DMS 273 (cell line): ENCODE results near the gene ZDHHC5.
A peak's percentile ranks its signal among the peaks of the same experiment; 100 is the strongest.

ENCODE experiments used
- DNase-seq: peaks from one replicate; lab custom pipeline; 2025; ENCODE audit not compliant: unreplicated experiment; lab: John Stamatoyannopoulos, UW

ZDHHC5 gene

DNA sequence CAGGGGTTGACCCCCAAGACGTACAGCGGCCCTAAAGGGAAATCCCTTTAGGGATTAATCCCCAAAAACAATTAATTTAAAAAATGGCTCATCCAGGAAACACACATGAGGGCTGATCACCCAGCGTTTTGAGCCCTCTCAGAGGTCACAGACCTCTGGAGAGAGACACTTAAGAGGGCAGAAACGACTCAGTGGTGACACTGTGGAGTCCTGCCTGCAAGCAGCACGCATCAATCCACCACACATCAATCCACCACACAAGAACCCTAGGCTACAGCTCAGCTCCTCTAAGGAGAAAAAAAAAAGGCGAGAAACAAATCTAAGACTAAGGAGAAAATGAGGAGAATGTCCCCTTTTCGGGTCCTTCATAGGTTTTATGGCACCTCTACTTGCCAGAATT is 60.9 kb downstream of the ZDHHC5 start:
- no peak for DNase-seq

DNA sequence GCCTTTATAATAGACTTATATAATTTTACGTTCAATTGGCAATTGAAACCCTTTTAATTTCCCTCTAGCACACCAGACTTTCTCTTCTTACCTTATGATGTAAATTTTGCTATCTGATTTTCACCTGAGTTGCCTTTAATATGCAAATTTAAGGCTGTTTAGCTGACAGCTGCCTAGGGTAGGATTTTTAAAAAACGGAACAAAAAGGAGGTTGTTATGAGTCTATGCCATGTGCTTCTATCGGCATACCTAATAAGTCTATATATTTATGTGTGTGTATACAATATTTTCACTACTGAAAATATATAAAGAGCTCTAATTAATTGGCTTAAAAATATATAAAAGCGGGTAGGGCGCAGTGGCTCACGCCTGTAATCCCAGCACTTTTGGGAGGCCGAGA is 61.6 kb downstream of the ZDHHC5 start:
- DNase-seq: no peak

DNA sequence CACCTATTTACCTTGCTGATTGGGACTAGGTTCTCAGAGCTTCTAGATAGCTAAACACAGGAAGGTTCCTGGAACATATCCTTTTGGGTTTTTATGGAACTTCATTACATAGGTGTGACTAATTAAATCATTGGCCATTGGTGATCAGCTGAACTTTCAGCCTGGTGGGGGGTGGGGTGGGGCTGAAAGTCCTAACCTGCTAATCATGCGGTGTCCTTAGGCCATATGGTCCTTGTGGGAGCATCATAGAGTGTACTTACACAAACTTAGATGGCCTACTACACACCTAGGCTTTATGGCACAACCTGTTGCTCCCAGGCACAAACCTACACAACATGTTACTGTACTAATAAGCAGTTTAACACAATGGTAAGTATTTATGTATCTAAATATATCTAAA is 64.7 kb downstream of the ZDHHC5 start:
- no peak for DNase-seq

DNA sequence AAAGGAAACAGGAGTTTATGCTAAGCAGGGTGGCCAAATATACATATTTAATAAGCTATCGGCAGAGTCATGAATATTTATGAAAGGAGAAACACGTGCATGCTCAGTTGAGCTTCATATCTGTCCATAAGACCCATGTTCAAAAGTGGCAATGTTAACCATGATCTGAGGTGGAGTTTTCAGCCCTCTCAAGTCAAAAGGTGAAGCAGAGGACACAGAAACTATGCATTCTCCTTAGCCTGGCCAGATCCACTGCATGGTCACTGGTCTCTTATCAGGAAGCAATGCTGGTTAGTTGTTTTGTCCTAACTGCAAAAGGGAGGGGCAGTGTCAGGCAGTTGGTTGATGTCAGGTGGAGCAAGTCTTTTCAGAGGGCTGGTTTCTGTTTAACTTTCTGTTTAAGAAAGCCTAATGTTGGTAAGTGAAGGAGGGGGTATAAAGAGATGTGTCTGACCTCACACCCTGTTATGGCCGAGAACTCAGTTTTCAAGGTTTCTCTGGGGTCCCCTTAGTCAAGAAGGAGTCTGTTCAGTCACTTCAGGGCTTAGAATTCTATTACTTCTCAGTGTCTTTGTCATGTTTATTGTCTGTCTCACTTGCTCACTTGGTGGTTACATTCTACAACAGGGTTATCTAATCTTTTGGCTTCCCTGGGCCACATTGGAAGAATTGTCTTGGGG is 67.8 kb downstream of the ZDHHC5 start:
- DNase-seq: no peak

DNA sequence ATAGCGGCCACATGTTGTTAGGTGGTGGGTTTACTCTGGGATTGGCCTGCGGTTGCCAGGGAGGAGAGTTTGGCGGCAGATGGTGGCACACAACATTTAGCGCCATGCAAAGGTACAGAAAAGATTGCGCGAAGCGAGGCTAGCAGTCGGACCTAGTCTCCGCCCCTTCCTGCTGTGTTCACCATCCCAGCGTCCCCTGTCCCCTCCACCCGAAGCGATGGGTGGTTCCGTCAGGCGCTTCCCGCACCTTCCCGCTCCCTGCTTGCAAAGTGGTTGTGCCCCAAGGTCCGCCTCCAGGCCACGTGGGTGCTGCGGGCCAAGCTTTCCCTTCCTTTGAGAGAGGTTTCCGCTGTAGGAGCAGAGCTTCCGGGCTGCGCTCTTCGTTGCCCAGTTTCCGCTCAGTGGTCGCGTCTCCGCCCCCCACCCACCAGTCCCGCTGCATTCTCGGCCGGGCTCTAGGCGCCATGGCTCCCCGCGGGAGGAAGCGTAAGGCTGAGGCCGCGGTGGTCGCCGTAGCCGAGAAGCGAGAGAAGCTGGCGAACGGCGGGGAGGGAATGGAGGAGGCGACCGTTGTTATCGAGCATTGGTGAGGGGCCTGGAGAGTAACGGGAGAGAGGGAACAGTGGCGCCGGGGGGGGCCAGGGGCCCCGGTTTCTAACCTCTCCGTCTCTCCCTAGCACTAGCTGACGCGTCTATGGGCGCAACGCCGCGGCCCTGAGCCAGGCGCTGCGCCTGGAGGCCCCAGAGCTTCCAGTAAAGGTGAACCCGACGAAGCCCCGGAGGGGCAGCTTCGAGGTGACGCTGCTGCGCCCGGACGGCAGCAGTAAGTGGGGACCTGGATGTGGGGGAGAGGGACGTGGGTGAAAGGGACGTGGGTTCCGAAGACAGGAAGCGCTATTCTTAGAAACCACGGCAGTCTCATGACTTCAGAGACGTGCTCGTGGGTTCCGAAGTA is 73.5 kb downstream of the ZDHHC5 start, which contains the start of gene SELENOH:
TSS of gene SELENOH (plus strand) at position 360 of the 955 bp plus-strand sequence. CDS start at position 465, 105 bp downstream.
- DNase-seq: peak; percentile 98

DNA sequence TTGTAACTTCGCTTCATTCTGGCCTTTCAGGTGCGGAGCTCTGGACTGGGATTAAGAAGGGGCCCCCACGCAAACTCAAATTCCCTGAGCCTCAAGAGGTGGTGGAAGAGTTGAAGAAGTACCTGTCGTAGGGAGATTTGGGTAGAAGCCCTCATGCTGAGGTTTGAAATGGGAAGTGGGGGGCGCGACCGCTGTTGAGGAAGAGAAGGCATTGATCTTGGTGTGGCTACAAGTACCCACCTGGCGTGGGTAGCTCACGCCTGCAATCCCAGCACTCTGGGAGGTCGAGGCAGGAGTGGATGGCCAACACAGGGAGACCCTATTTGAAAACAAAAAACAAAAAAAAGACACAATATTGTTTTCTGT is 74.2 kb downstream of the ZDHHC5 start:
- DNase-seq: peak; percentile 33

DNA sequence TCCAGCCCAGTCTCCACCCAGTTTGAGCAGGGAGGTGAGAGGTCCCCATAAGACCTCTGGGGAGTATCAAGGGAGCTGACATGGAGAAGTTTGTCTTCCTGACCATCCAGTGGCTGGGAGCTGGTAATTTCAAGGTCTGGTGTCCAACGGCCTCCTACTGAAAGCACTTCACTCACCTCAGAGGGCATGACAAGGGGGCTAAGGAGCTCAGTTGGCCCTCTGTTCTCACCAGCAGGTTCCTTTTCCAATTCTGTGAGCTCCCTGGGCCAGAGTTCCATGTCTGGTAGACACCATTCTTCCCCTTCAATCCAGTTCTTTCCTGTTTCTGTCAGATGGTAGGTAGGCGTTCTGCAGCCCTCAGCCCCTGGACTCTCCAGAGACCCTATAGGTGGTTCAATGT is 76.4 kb downstream of the ZDHHC5 start:
- DNase-seq: no peak

DNA sequence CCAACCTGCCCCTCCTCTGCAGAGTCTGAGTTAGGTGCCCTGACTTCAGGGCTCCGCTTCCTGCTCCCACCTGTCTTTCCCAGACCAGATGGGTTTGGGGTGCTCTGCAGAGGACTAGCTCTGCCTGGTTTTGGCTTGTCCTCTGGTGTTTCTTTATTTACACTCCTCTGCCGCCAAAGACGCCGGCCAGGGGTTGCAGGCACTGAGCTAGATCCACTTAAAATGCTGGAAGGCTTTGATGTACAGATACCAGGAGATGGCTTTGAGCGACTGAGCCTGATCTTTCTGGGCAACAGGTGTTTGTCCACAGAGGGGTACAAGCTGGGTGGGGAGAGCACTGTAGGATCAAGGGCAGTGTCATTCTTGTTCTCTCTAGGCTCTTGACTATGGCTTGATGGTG is 77.3 kb downstream of the ZDHHC5 start:
- no peak for DNase-seq

DNA sequence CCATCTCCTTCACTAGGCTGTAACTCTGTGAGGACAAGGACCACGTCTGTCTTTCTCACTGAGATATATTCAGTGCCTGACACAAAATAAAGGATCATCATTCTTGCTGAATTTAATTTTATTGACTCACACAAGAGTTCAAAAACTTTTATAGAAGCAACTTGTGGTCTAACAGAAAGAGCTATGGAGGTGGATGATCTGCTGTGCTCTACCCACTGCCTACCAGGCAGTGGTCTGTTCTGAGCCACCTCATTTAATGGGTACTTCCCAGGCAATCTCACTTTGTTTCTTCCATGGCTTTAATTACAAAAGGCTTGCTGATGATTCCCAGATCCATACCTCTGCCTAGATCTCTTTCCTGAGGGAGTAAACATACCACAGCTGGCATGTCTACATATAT is 79.0 kb downstream of the ZDHHC5 start:
- no peak for DNase-seq
